SU-DHL-6 (cell line): ENCODE data around the gene TGIF1.

Experiments used
- H2AFZ ChIP-seq: fragments of 200-600 bp; sonication (generic); 2 replicates; pipeline ENCODE4 v1.6.1; 2014; ENCODE audit warnings: low read depth, mild to moderate bottlenecking, moderate library complexity, mixed read lengths, antibody characterized with exemption, low read length; ENCODE audit not compliant: severe bottlenecking
- H3F3A ChIP-seq: fragments of 200-600 bp; shearing (Covaris generic); 2 replicates; pipeline ENCODE4 v1.6.0; 2016; ENCODE audit warnings: antibody characterized with exemption, mild to moderate bottlenecking; ENCODE audit not compliant: insufficient read depth
- H3K27ac ChIP-seq: fragments of 200-600 bp; sonication (generic); 2 replicates; pipeline ENCODE4 v1.5.1; 2016; ENCODE audit warnings: low read depth, mild to moderate bottlenecking, low read length, moderate library complexity, mixed read lengths
- H3K27me3 ChIP-seq: fragments of 200-600 bp; sonication (generic), shearing (Covaris generic); 2 replicates; pipeline ENCODE4 v1.6.0; 2014; ENCODE audit warnings: mild to moderate bottlenecking, low read length
- H3K36me3 ChIP-seq: fragments of 200-600 bp; sonication (generic); 2 replicates; pipeline ENCODE4 v1.6.1; 2014; ENCODE audit warnings: mild to moderate bottlenecking, low read length, mixed read lengths
- H3K4me2 ChIP-seq: fragments of 300-600, 200-600 bp; shearing (Covaris generic), sonication (generic); 2 replicates; pipeline ENCODE4 v1.6.0; 2014; ENCODE audit warnings: low read length, low read depth, mild to moderate bottlenecking; ENCODE audit not compliant: poor library complexity, severe bottlenecking
- H3K4me3 ChIP-seq: fragments of 200-600 bp; sonication (generic); 2 replicates; pipeline ENCODE4 v1.5.1; 2014; ENCODE audit warnings: antibody characterized with exemption, low read length, mild to moderate bottlenecking, mixed read lengths; ENCODE audit not compliant: insufficient read depth, poor library complexity, severe bottlenecking
- H3K79me2 ChIP-seq: fragments of 200-600 bp; sonication (generic); 2 replicates; pipeline ENCODE4 v1.6.1; 2014; ENCODE audit warnings: mild to moderate bottlenecking, low read length, moderate library complexity; ENCODE audit not compliant: insufficient read depth
- H3K9ac ChIP-seq: fragments of 200-600 bp; sonication (generic); 2 replicates; pipeline ENCODE4 v1.7.0; 2014; ENCODE audit warnings: mild to moderate bottlenecking, low read length
- H3K9me2 ChIP-seq: fragments of 200-600 bp; sonication (generic); replicated peaks from 2 replicates; pipeline ENCODE4 v1.6.1; 2014; ENCODE audit warnings: low read length; ENCODE audit not compliant: insufficient read depth
- H3K9me3 ChIP-seq: fragments of 200-600 bp; sonication (generic); 2 replicates; pipeline ENCODE4 v1.6.1; 2014; ENCODE audit warnings: low read length, mixed read lengths; ENCODE audit not compliant: insufficient read depth
- H4K20me1 ChIP-seq: fragments of 200-600 bp; sonication (generic); 2 replicates; pipeline ENCODE4 v1.6.1; 2014; ENCODE audit warnings: low read depth, mild to moderate bottlenecking, antibody characterized with exemption, low read length, moderate library complexity, mixed read lengths
- CTCF ChIP-seq: fragments of 200-600 bp; sonication (generic); IDR thresholded peaks from one replicate; pipeline ENCODE4 v1.5.1; 2017; ENCODE audit warnings: antibody characterized with exemption, mild to moderate bottlenecking, low read length, moderate library complexity; ENCODE audit not compliant: insufficient read depth, poor library complexity, severe bottlenecking
- EZH2phosphoT487 ChIP-seq: fragments of 200-600 bp; sonication (generic), shearing (Covaris generic); conservative IDR thresholded peaks from 2 replicates; pipeline ENCODE4 v1.6.1; 2018; ENCODE audit warnings: mild to moderate bottlenecking, antibody characterized with exemption, low read length, moderate library complexity, mixed read lengths

TGIF1 gene

GRCh38 chr18:3402982-3403451 is 47.0 kb upstream of the TGIF1 start:
- Histone ChIP-seq H3K9me3 (no peaks in the 10 kb centered on the region), H3K4me2 (no peak overlapping the region), H4K20me1 (no peaks in the 10 kb centered on the region), H3K9ac (no peak overlapping the region), H3F3A (no peaks in the 10 kb centered on the region), H3K4me3 (no peak overlapping the region), H3K9me2 (no peaks in the 10 kb centered on the region), H3K36me3 (no peaks in the 10 kb centered on the region), H2AFZ (no peak overlapping the region), H3K27ac (no peak overlapping the region), H3K27me3 (no peaks in the 10 kb centered on the region), H3K79me2 (no peaks in the 10 kb centered on the region)
- no peak for TF ChIP-seq EZH2phosphoT487
- no peak for TF ChIP-seq CTCF

- no peaks in the 10 kb centered on the region for H3F3A ChIP-seq
- H3K4me3 ChIP-seq: no peak overlapping the region
- no peaks in the 10 kb centered on the region for H3K36me3 ChIP-seq
- no peak overlapping the region for H3K9ac ChIP-seq
- TF ChIP-seq EZH2phosphoT487 (no peak), CTCF (no peak)
- H3K9me2 ChIP-seq: no peaks in the 10 kb centered on the region
- no peaks in the 10 kb centered on the region for H4K20me1 ChIP-seq
- no peaks in the 10 kb centered on the region for H3K79me2 ChIP-seq
- no peak overlapping the region for H3K27ac ChIP-seq
- no peaks in the 10 kb centered on the region for H3K27me3 ChIP-seq
- no peak overlapping the region for H2AFZ ChIP-seq
- H3K4me2 ChIP-seq: no peak overlapping the region
- H3K9me3 ChIP-seq: no peaks in the 10 kb centered on the region
These were observed 44.3 kb upstream of the TGIF1 start for GRCh38 chr18:3405713-3406112.

DNA sequence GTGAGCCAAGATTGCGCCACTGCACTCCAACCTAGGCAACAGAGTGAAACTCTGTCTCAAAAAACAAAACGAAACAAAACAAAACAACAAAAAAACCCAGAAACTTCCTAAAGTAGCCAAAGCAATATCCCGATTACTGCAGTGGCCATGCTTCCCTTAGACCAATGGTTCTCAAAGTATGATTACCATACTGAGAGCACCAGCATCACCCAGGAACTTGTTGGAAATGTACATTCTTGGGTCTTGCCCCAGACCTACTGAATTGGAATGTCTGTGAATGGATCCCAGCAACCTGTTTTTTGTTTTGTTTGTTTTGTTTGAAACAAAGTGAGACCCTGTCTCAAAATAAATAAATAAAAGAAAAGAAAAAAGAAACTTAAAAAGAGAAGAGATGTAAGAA is 41.9 kb upstream of the TGIF1 start:
- TF ChIP-seq EZH2phosphoT487 (no peak), CTCF (no peak)
- H3K4me3 ChIP-seq: no peak overlapping the region
- H3K9ac ChIP-seq: no peak overlapping the region
- no peaks in the 10 kb centered on the region for H3K36me3 ChIP-seq
- H3K27ac ChIP-seq: no peak overlapping the region
- H4K20me1 ChIP-seq: no peaks in the 10 kb centered on the region
- no peaks in the 10 kb centered on the region for H3K9me3 ChIP-seq
- no peak overlapping the region for H3K4me2 ChIP-seq
- H3K79me2 ChIP-seq: no peaks in the 10 kb centered on the region
- H3F3A ChIP-seq: no peaks in the 10 kb centered on the region
- no peaks in the 10 kb centered on the region for H3K9me2 ChIP-seq
- no peaks in the 10 kb centered on the region for H3K27me3 ChIP-seq
- H2AFZ ChIP-seq: no peak overlapping the region
